HG03521 (cell line): Measurements from ENCODE around the gene CELA3B.
"Not testable (repeated sequence)": the region's sequence is repeated elsewhere in the genome, so short reads cannot be mapped to it uniquely, and the experiment has no call there.

Experiments
- ATAC-seq: cut with Tn5 transposase; IDR thresholded peaks from one replicate; pipeline ENCODE4 v1.9.1; 2021; ENCODE audit warnings: mild to moderate bottlenecking, moderate library complexity; ENCODE audit not compliant: unreplicated experiment

Gene CELA3B

GRCh38 chr1:21942959-21943640, 33.7 kb upstream of the CELA3B start:
- not testable (repeated sequence) for ATAC-seq

GRCh38 chr1:21944733-21945073, 32.1 kb upstream of the CELA3B start:
- no peak for ATAC-seq

GRCh38 chr1:21946836-21947587, 29.8 kb upstream of the CELA3B start:
- no peak for ATAC-seq

GRCh38 chr1:21950734-21951133, 26.1 kb upstream of the CELA3B start:
- ATAC-seq: no peak

- no peak for ATAC-seq
These were observed 25.5 kb upstream of the CELA3B start for GRCh38 chr1:21951226-21951870.

GRCh38 chr1:21952786-21953520, 23.9 kb upstream of the CELA3B start:
- ATAC-seq: no peak

GRCh38 chr1:21955058-21955457, 21.8 kb upstream of the CELA3B start:
- no peak for ATAC-seq

GRCh38 chr1:21955501-21956281, 21.1 kb upstream of the CELA3B start:
- ATAC-seq: no peak

GRCh38 chr1:21956720-21957552, 19.9 kb upstream of the CELA3B start:
- no peak for ATAC-seq

GRCh38 chr1:21961337-21961736, 15.5 kb upstream of the CELA3B start:
- no peak for ATAC-seq

GRCh38 chr1:21961799-21962198, 15.0 kb upstream of the CELA3B start:
- ATAC-seq: no peak

- no peak for ATAC-seq
These were observed 13.2 kb upstream of the CELA3B start for GRCh38 chr1:21963477-21964217.

- ATAC-seq: no peak
These were observed 10.4 kb upstream of the CELA3B start for GRCh38 chr1:21966247-21967000.

GRCh38 chr1:21967216-21967615, 9.6 kb upstream of the CELA3B start:
- not testable (repeated sequence) for ATAC-seq

GRCh38 chr1:21969066-21969465, 7.8 kb upstream of the CELA3B start:
- not testable (repeated sequence) for ATAC-seq

- ATAC-seq: not testable (repeated sequence)
These were observed 6.3 kb upstream of the CELA3B start for GRCh38 chr1:21970523-21970922.

GRCh38 chr1:21972973-21973441, 3.8 kb upstream of the CELA3B start:
- not testable (repeated sequence) for ATAC-seq

- not testable (repeated sequence) for ATAC-seq
These were observed 2.9 kb upstream of the CELA3B start for GRCh38 chr1:21973948-21974347.
